IPS-15b (cell line): ENCODE data around the gene COX20.

ENCODE experiments used
- H3K27me3 ChIP-seq: one replicate; pipeline ENCODE4 v1.6.1; 2013; ENCODE audit warnings: low read length; ENCODE audit not compliant: control insufficient read depth, insufficient read depth
- H3K36me3 ChIP-seq: one replicate; pipeline ENCODE4 v1.6.1; 2013; ENCODE audit warnings: low read length; ENCODE audit not compliant: control insufficient read depth, insufficient read depth
- H3K4me1 ChIP-seq: one replicate; pipeline ENCODE4 v1.6.1; 2013; ENCODE audit warnings: mild to moderate bottlenecking, low read length; ENCODE audit not compliant: control insufficient read depth, insufficient read depth
- H3K4me3 ChIP-seq: one replicate; pipeline ENCODE4 v1.5.1; 2013; ENCODE audit warnings: low read depth, low read length
- H3K9ac ChIP-seq: one replicate; pipeline ENCODE4 v1.6.1; 2013; ENCODE audit warnings: low read depth, mild to moderate bottlenecking, low read length
- H3K9me3 ChIP-seq: one replicate; pipeline ENCODE4 v1.6.1; 2013; ENCODE audit warnings: mild to moderate bottlenecking, low read length; ENCODE audit not compliant: control insufficient read depth, insufficient read depth

Gene COX20

DNA sequence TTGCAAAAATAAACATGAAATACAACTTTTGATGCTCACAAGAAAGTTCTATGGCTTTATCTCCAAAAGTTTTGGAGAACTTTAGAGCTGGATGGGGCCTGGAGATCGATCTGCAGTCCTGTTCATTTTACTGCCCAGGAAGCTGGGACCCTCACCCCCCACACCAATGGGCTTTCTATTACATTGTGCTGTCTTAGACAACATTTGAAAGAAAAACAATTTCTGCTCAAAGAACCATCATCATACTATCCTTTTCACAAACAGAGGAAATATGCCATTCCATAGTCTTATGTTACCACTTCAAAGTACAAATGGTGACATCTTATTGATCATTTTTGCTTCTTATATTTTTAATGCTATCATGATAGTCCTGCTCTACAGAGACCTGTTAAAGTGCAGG, 30.9 kb downstream of the COX20 start:
- H3K27me3 ChIP-seq, result no peaks in the 10 kb centered on the region
- peaks cover 5% of the 10 kb centered on the region for H3K36me3 ChIP-seq
- no peak overlapping the region for H3K4me3 ChIP-seq
- H3K9ac ChIP-seq, result no peak overlapping the region
- no peaks in the 10 kb centered on the region for H3K4me1 ChIP-seq
- no peaks in the 10 kb centered on the region for H3K9me3 ChIP-seq

DNA sequence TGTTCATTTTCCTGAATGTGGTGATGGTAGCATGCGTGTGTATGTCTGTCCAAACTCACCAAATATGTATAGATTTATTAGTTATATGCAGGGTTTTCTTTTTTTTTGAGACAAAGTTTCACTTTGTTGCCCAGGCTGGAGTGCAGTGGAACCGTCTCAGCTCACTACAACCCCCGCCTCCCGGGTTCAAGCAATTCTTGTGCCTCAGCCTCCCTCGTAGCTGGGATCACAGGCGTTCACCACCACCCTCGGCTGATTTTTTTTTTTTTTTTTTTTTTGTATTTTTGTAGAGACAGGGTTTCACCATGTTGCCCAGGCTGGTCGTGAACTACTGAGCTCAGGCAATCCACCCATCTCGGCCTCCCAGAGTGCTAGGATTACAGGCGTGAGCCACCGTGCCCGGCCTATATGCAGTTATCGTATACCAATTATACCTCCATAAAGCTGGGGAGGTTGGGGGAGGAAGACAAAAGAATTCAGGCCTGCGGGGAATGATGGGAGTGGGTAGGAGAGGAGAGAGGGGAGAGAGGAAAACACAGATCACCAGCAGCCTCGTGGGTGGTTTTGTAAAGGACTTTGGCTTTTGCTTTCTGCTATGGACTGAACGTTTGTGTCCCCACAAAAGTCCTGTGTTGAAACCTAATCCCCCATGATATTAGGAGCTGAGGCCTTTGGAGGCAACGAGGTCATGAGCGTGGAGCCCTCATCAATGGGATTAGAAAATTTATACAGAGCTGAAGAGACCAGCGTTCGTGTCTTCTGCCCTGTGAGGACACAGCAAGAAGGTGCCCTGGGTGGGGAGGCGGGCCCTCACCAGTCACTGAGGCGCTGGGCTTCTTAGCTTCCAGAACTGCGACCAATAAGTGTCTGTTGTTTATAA, 33.3 kb downstream of the COX20 start:
- Histone ChIP-seq H3K9me3 (no peaks in the 10 kb centered on the region), H3K4me3 (no peak overlapping the region), H3K9ac (no peak overlapping the region), H3K36me3 (peaks cover 2% of the 10 kb centered on the region), H3K27me3 (no peaks in the 10 kb centered on the region), H3K4me1 (no peaks in the 10 kb centered on the region)

DNA sequence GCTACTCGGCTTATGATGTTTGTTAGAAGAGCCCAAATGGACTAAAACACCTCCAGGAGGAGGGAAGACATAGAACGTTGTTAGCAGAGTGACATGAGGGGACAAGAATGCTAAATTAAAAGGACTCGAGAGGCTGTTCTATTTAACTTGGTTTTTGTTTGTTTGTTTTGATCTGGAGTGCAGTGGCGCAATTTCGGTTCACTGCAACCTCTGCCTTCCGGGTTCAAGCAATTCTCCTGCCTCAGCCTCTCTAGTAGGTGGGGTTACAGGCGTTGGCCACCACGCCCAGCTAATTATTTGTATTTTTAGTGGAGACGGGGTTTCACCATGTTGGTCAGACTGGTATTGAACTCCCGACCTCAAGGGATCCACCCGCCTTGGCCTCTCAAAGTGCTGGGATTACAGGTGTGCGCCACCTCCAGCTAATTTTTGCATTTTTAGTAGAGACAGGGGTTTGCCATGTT, 33.9 kb downstream of the COX20 start:
- no peaks in the 10 kb centered on the region for H3K9me3 ChIP-seq
- peaks cover under 1% of the 10 kb centered on the region for H3K4me1 ChIP-seq
- no peaks in the 10 kb centered on the region for H3K36me3 ChIP-seq
- H3K4me3 ChIP-seq, result no peak overlapping the region
- no peak overlapping the region for H3K9ac ChIP-seq
- no peaks in the 10 kb centered on the region for H3K27me3 ChIP-seq

DNA sequence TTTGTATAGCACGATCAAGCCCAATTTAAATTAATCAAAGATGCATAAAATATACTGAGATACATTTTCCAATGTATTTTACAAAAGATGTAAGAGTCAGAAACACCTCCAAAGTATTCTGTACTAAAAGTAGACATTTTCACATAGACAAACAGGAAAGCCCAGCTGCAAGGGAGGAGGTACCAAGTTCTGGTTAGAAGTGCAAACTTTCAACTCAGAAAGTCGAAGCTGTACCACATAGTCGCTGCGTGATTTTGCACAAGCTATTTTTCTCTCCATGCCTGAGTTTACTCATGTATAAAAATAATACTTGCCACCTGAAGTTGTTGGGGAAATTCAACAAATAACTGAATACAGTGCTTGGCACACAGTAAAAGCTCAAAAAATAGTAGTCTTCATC, 34.5 kb downstream of the COX20 start:
- no peak overlapping the region for H3K9ac ChIP-seq
- H3K4me1 ChIP-seq, result peaks cover 3% of the 10 kb centered on the region
- no peaks in the 10 kb centered on the region for H3K27me3 ChIP-seq
- H3K4me3 ChIP-seq, result no peak overlapping the region
- no peaks in the 10 kb centered on the region for H3K9me3 ChIP-seq
- no peaks in the 10 kb centered on the region for H3K36me3 ChIP-seq

DNA sequence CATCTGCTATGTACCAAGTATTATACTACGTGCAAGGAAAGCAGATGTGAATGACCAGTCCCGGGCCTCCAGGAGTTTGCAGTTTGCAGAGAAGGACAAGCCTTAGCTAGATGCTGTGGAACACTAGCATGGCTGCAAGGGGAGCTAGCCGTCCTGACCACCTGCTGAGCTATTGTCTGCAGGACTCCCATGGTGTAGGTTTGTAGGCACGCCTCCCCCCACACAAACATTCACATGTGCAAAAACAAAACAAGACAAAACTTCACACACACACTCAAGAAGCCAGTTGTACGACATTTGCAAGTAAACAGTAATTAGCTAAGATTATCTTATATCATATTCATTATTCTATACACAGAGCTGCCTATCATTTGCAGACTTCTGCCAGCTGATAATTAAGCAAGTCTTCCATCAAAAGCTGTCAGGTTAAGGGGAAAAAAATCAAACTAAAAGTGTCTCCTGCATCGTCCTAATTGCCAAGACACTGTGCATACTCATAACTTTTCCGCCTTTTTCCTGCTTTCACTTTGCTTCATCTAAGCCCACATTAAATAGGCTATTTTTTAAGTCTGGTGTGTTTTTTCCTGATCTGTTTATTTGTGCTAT, 39.6 kb downstream of the COX20 start:
- H3K36me3 ChIP-seq, result no peaks in the 10 kb centered on the region
- no peaks in the 10 kb centered on the region for H3K9me3 ChIP-seq
- no peaks in the 10 kb centered on the region for H3K27me3 ChIP-seq
- no peak overlapping the region for H3K4me3 ChIP-seq
- peaks cover 11% of the 10 kb centered on the region for H3K4me1 ChIP-seq
- H3K9ac ChIP-seq, result no peak overlapping the region

DNA sequence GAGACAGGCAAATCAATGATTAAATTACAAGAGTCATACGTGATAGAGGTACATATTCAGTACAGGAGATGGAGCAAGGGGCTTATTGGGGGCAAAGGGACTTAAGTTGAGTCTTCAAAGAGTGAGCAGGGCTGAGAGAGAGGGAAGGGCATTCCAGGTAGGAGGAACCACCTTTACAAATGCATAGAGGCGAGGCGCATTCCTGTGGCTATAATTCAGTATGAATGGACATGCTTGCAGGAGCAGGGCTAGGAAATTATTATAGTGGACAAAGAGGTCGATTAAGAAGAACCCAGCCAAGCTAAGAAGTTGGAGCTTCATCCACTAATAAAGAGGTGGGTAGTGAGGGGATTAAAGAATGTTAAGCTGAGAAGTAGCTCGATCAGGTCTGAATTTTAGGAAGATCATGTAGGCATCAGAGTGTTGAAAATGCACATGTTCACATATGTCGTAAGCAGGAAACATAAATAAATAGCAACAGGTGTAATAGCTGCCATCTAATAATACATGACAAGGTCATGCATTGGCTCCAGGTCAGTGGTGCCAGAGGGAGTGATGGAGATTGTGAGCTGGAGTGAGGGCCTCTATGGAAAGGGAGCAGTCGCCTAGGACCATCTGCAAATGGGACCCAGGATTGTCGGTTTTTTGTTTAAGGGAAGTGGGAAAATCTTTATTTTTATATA, 40.9 kb downstream of the COX20 start:
- Histone ChIP-seq H3K27me3 (no peaks in the 10 kb centered on the region), H3K9ac (no peak overlapping the region), H3K4me1 (peaks cover 13% of the 10 kb centered on the region), H3K4me3 (no peak overlapping the region), H3K36me3 (no peaks in the 10 kb centered on the region), H3K9me3 (no peaks in the 10 kb centered on the region)

DNA sequence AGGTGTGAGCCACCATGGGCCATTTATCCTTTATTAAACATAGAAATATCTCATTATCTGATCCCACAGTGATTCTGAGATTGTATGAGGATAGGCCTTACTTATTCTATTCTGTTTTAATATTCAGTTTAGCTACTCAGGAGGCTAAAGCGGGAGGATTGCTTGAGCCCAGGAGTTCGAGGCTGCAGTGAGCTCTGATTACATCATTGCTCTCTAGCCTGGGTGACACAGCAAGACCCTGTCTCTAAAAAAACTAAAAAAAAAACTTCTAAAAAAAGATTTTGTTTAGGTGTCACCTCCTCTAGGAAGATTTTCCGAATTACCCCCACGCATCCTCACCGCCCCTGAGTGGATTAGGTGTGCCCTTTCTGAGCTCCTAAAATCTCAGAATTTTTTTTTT, 43.2 kb downstream of the COX20 start:
- no peaks in the 10 kb centered on the region for H3K27me3 ChIP-seq

DNA sequence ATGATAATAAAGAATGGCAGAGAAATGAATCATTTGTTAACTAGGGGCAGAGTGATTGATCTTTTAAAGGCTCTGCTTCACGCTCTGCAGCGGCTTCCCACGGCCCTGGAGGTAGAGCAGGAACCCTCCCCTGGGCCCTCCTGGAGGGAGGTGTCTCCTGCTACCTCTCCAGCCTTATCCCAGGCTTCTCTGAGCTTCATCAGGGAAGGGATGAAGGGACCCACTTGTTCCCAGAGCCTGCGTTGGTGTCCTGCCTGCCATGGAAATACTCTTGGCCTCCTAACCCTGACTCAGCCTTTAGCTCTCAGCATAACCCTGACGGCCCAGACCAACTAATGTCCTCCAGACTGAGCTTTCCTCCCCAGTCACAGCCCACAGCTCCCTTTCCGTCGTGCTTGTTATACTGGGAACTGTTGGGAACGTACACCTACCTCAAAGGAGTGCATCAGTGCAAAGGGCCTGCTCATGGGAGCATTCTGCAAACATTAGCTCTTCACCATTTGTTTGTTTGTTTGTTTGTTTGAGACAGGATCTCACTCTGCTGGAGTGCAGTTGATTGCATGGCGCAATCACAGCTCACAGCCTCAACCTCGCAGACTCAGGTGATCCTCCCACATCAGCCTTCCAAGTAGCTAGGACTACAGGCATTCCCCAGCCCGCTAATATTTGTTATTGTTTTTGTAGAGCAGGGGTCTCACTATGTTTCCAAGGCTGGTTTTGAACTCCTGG, 46.3 kb downstream of the COX20 start:
- no peak overlapping the region for H3K9ac ChIP-seq
- peaks cover 7% of the 10 kb centered on the region for H3K4me1 ChIP-seq
- H3K4me3 ChIP-seq, result no peak overlapping the region
- no peaks in the 10 kb centered on the region for H3K27me3 ChIP-seq
- H3K9me3 ChIP-seq, result no peaks in the 10 kb centered on the region
- no peaks in the 10 kb centered on the region for H3K36me3 ChIP-seq

More for the DNA sequence above, 43.2 kb downstream of the COX20 start:
- Histone ChIP-seq H3K4me1 (peaks cover 18% of the 10 kb centered on the region), H3K9me3 (no peaks in the 10 kb centered on the region), H3K36me3 (no peaks in the 10 kb centered on the region), H3K9ac (no peak overlapping the region), H3K4me3 (no peak overlapping the region)

DNA sequence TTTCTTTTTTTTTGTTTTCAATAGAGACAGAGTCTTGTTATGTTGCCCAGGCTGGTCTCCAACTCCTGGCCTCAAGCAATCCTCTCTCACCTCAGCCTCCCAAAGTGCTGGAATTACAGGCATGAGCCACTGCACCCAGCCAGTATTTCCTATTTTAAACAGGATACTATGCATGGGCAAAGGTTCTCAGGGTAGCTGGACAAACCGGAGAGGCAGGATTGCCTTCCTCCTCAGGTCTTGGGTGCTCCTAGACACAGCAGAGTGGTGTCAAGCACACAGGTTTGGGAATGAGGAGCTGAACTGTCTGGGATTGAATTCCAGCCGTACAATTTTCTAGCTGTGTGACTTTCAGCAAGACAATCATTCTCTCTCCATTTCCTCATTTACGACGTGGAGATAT, 51.8 kb downstream of the COX20 start:
- no peaks in the 10 kb centered on the region for H3K9me3 ChIP-seq
- no peaks in the 10 kb centered on the region for H3K27me3 ChIP-seq
- no peak overlapping the region for H3K9ac ChIP-seq
- H3K36me3 ChIP-seq, result no peaks in the 10 kb centered on the region
- H3K4me3 ChIP-seq, result no peak overlapping the region
- no peaks in the 10 kb centered on the region for H3K4me1 ChIP-seq

DNA sequence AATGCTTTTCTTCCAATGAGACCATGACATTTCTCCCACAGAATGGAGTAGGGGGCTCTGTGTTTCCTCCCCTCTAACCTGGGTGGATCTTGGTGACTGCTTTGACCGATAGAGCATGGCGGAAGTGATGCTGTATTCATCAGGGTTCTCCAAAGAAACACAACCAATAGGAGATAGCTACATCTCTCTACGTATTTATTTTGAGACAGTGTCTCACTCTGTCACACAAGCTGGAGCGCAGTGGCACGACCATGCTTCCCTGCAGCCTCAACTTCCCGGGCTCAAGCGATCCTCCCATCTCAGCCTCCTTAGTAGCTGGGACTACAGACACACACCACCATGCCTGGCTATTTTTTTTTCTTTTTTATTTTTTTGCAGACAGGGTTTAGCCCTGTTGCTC, 58.4 kb downstream of the COX20 start:
- no peak overlapping the region for H3K4me3 ChIP-seq
- H3K9ac ChIP-seq, result no peak overlapping the region
- no peaks in the 10 kb centered on the region for H3K4me1 ChIP-seq
- H3K27me3 ChIP-seq, result no peaks in the 10 kb centered on the region
- no peaks in the 10 kb centered on the region for H3K9me3 ChIP-seq
- no peaks in the 10 kb centered on the region for H3K36me3 ChIP-seq
